ENCODE results near the gene SYNDIG1.

Gene SYNDIG1

DNA sequence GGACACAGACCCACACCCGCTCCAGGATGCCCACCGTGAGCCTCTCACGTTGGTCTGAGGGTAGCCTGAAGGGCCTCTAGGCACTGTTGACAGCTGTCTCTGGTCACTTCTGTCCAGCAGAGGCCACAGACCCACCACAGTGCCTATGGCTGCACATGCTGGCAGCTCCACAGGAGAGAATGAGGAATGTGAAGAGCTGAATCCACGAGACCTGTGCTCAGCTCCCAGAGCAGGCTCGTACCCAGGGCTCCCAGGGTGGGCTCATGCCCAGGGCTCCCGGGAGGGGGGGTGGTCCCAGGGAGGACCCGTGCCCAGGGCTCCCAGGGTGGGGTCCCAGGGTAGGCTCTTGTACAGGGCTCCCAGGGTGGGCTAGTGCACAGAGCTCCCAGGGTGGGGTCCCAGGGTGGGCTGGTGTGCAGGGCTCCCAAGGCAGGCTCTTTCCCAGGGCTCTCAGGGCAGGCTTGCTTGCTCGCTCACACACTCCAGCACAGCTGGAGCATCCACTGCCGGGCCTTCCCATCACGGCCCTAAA is 201.0 kb downstream of the SYNDIG1 start:
- in situ Hi-C loops (cut with HindIII; ENCODE audit: low pct_ligation_motif_present, low pct_unique_long_range_greater_than_20kb, low sequenced_read_pairs) = no loop called here
- no peak for DNase-seq

DNA sequence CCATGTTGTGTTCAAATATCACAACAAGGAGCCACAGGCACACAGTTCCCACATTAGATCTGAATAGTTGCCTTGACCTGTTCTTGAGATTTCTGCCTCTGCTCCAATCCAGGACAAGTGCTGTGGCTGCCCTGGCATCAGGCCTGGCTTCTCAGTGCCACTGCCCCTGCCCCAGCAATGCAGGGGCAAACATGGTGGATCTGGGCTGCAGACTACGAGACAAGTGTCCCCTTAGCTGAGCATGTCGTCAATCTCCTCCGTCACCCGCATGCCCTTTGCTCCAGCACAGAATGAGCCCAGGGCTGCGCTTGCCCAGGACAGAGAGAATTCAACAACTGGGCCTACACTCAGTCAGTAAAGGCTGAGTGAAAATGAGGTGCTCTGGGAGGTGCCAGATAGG is 201.6 kb downstream of the SYNDIG1 start:
- no peak for DNase-seq
- in situ Hi-C loops (cut with HindIII; ENCODE audit: low pct_ligation_motif_present, low pct_unique_long_range_greater_than_20kb, low sequenced_read_pairs) = no loop called here

- peak; percentile 26 for DNase-seq
- in situ Hi-C loops (cut with HindIII; ENCODE audit: low pct_ligation_motif_present, low pct_unique_long_range_greater_than_20kb, low sequenced_read_pairs) = no loop called here
Measured at GRCh38 chr20:24672181-24672880, 202.9 kb downstream of the SYNDIG1 start.

DNA sequence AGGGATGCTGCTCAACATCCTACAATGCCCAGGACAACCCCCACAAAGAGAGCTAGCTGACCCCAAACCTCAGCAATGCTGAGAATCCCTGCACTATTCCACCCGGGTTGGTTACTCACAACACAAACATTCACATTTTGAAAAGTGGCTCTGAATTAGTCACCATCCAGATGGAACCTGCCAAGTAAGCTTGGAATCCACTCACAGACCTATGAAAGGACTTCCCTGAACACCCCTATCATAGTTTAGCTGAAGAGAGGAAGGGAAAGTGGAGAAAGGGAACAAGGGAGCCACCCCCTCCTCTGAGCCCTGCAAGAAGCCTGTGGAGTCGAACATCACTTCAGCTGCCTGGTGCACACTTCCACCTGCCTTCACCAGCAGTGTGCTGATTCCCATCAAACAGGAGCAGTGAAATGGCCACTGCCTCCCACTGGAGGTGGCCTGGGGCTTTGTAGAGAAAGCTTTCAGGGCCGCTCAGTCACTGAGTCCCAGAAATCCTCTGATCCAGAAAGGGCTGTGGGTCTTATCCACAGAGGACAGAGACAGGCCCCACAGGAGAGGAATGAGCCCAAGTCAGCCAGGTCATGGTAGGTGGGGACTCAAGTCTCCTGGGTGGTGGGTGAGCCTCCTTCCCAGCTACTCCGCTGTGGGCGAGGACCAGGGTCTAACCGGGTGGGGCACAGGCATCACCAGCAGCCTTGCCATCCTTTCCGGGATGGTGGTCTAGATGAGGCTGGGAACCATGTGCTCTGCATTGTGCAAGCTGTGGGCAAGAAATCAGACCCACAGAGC is 203.7 kb downstream of the SYNDIG1 start:
- in situ Hi-C loops (cut with HindIII; ENCODE audit: low pct_ligation_motif_present, low pct_unique_long_range_greater_than_20kb, low sequenced_read_pairs) = no loop called here
- DNase-seq = peak; percentile 89

GRCh38 chr20:24673678-24674570 is 204.5 kb downstream of the SYNDIG1 start:
- peak; percentile 31 for DNase-seq
- in situ Hi-C loops (cut with HindIII; ENCODE audit: low pct_ligation_motif_present, low pct_unique_long_range_greater_than_20kb, low sequenced_read_pairs) = no loop called here

GRCh38 chr20:24674921-24675605 is 205.6 kb downstream of the SYNDIG1 start:
- in situ Hi-C loops (cut with HindIII; ENCODE audit: low pct_ligation_motif_present, low pct_unique_long_range_greater_than_20kb, low sequenced_read_pairs) = no loop called here
- no peak for DNase-seq

DNA sequence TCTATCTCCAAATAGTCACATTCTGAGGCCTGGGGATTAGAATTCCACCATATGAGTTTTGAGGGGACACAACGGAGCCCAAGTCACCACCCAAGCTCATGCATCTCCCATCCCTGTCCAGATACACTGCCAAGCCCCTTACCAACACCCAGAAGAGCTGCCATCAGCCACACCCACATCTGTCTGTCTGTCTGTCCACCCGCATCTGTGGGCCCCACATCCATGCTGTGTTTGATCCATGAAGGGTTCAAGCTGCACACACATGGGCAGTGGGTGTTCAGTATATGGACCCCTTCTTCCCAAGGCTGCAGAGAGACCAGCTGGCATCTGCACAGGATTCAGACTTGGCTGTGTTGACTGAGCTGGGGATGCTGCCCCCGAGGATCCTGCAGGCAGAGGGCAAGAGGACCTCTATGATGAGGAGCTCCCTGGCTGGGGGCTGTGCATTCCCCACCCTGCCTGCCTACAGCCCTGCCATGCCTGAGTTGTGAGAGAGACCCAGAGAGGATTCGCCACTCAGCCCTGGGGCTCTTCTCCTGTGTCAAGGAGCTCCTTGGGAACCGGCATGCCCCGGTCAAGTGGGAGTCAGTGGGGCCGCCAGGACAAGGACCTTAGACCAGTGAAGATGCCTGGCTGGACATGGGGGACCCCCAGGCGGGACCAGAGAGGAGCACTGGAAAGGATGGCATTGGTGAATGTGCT is 206.4 kb downstream of the SYNDIG1 start:
- in situ Hi-C loops (cut with HindIII; ENCODE audit: low pct_ligation_motif_present, low pct_unique_long_range_greater_than_20kb, low sequenced_read_pairs) = no loop called here
- no peak for DNase-seq

DNA sequence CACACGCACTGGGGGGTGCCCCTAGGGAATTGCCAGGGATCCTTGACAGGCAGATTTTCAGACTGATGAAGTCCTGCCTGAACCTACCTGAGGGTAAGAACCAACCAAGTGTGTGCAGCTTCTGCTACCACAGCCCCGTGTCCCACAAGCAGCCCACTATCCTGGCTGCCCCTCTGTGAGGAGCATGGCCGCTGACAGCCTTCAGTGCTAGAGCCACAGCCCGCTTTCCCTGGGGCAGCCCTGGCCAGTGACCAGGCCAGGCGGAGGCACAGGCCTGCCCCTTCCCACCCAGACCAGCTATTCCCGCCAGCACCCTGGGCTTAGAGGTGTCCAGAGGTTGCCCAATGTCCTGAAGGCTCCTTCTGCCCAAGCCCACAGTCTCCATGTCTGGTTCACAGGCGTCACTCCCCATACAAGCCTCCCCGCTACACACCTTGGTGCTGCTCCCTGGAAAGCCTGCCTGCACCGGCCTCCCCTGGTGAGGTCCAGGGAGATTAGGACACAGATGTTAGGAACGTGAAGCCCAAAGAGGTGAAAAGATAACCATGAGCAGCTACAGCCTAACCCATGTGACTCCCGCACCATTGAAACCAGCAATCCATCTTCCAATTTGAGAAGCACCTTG is 207.0 kb downstream of the SYNDIG1 start:
- no peak for DNase-seq
- in situ Hi-C loops (cut with HindIII; ENCODE audit: low pct_ligation_motif_present, low pct_unique_long_range_greater_than_20kb, low sequenced_read_pairs) = no loop called here

GRCh38 chr20:24676978-24677370 is 207.5 kb downstream of the SYNDIG1 start:
- DNase-seq = no peak
- in situ Hi-C loops (cut with HindIII; ENCODE audit: low pct_ligation_motif_present, low pct_unique_long_range_greater_than_20kb, low sequenced_read_pairs) = no loop called here

GRCh38 chr20:24677626-24678315 is 208.3 kb downstream of the SYNDIG1 start:
- in situ Hi-C loops (cut with HindIII; ENCODE audit: low pct_ligation_motif_present, low pct_unique_long_range_greater_than_20kb, low sequenced_read_pairs) = no loop called here
- DNase-seq = no peak

DNA sequence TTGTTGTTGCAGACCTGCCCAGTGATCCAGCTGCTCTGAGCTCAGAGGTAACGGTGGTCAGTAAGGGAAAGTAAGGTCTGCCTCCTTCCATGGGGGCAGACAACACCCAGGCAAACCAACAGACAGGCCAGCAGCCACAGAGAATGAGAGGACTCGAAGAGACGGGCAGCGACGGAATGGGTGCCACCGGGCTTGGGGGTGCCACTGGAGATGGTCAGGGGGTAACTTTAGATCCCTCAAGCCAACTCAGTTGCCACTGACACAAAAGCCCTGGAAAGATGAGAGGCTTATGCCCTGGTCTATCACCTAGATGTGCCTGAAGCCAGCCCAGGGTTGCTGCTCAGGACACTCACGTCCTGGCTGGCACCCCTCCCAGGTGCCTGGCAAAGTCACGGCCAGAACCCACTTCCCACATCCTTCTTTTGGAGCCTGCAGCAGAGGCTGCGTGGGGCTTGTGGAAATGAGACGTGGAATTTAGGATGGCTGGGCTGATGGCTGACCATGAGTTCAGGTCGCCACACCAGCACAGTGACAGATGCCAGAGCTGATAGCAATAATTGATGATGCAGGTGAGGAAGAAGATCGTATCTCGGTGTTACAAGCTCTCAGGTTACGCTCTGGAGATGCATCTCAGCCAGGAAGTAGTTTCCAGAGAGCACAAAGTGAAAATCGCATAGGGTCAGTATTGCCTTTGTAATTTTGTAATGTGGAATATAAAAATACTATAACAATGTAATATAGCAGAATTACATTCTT is 209.1 kb downstream of the SYNDIG1 start:
- in situ Hi-C loops (cut with HindIII; ENCODE audit: low pct_ligation_motif_present, low pct_unique_long_range_greater_than_20kb, low sequenced_read_pairs) = no loop called here
- no peak for DNase-seq

- in situ Hi-C loops (cut with HindIII; ENCODE audit: low pct_ligation_motif_present, low pct_unique_long_range_greater_than_20kb, low sequenced_read_pairs) = no loop called here
- no peak for DNase-seq
Measured at GRCh38 chr20:24679448-24680047, 210.1 kb downstream of the SYNDIG1 start.

DNA sequence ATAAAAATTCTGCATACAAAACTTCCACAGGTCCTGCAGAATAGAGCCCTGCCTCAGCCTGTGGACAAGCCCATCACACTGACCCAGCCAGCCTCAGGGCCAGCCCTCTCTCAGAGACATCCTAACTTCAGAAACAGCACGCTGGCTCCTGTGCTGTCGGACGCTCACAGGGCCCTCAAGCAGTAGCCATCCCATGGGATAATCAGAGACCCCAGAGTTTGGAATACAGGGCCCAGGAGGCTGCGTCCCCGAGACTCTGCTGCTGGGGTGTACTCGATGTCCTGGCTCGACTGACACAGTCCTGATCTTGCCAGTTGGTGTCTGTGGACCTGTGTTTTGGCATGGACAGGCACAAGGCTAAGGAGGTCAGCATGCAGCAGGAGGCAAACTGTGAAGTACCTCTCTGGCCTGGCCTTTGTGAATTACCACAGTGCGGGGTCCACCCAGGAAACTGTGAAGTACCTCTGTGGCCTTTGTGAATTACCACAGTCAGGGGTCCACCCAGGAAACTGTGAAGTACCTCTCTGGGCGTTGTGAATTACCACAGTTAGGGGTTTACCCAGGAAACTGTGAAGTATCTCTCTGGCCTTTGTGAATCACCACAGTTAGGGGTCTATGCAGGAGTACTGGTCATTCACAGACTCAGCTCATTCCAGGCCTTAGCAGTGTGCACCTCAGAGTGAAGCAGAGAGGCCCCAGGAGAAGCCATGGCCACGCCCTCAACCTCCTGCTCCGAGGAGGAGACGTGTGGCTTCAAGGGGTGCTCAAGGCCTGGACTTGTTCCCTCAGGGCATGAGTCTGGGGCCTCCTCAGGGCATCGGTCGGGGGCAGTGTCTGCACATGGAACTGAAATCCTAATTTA is 212.4 kb downstream of the SYNDIG1 start:
- in situ Hi-C loops (cut with HindIII; ENCODE audit: low pct_ligation_motif_present, low pct_unique_long_range_greater_than_20kb, low sequenced_read_pairs) = no loop called here
- no peak for DNase-seq

- no peak for DNase-seq
- in situ Hi-C loops (cut with HindIII; ENCODE audit: low pct_ligation_motif_present, low pct_unique_long_range_greater_than_20kb, low sequenced_read_pairs) = no loop called here
Measured at GRCh38 chr20:24682496-24682985, 213.1 kb downstream of the SYNDIG1 start.

GRCh38 chr20:24683676-24684075 is 214.2 kb downstream of the SYNDIG1 start:
- in situ Hi-C loops (cut with HindIII; ENCODE audit: low pct_ligation_motif_present, low pct_unique_long_range_greater_than_20kb, low sequenced_read_pairs) = no loop called here
- no peak for DNase-seq
